Measurements from ENCODE around the gene WWOX. TPM values are rescaled to one million over a fixed set of nuclear protein-coding genes. Genes with fewer than 3 reads are reported as not detected.

WWOX gene
- total and polyA plus RNA-seq, 2 donors (not counting 1 experiment from before 2014, with no cell fraction given), result 10.5 to 42.3 TPM

GRCh38 chr16:78163772-78164670, 64.6 kb downstream of the WWOX start:
- H3K27ac Mint-ChIP-seq, result no peak overlapping the region
- H3K27me3 ChIP-seq (replicated peaks in 1 of 4; ENCODE audit: control extremely low read depth in 1 of 4, control insufficient read depth in 3 of 4, insufficient read depth in 4 of 4, low read length in 3 of 4), result no peaks in the 10 kb centered on the region
- 95% methylated on average over 3 of the region's 12 CpGs for WGBS (ENCODE audit: insufficient coverage)
- ChIA-PET POLR2A (no interaction called here), CTCF (no interaction called here)
- H3K27me3 Mint-ChIP-seq, result no peaks in the 10 kb centered on the region
- no peak overlapping the region for H2AFZ ChIP-seq (ENCODE audit: insufficient read depth, low read depth, low read length, poor library complexity, severe bottlenecking)
- TF ChIP-seq EZH2 (IDR thresholded peaks at IDR 0.05; ENCODE audit: borderline replicate concordance, insufficient read depth, low read depth, low read length, poor library complexity, severe bottlenecking), result no peak
- TF ChIP-seq, protein P1, sequence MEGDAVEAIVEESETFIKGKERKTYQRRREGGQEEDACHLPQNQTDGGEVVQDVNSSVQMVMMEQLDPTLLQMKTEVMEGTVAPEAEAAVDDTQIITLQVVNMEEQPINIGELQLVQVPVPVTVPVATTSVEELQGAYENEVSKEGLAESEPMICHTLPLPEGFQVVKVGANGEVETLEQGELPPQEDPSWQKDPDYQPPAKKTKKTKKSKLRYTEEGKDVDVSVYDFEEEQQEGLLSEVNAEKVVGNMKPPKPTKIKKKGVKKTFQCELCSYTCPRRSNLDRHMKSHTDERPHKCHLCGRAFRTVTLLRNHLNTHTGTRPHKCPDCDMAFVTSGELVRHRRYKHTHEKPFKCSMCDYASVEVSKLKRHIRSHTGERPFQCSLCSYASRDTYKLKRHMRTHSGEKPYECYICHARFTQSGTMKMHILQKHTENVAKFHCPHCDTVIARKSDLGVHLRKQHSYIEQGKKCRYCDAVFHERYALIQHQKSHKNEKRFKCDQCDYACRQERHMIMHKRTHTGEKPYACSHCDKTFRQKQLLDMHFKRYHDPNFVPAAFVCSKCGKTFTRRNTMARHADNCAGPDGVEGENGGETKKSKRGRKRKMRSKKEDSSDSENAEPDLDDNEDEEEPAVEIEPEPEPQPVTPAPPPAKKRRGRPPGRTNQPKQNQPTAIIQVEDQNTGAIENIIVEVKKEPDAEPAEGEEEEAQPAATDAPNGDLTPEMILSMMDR (IDR thresholded peaks at IDR 0.05), result no peak
- intact Hi-C loops (cut with micrococcal nuclease), result no loop called here
- peaks cover 8% of the 10 kb centered on the region for H3K9me3 Mint-ChIP-seq (ENCODE audit: insufficient read depth)
- H3K36me3 ChIP-seq (replicated peaks in 1 of 2; ENCODE audit: control extremely low read depth in 1 of 2, control insufficient read depth in 1 of 2, extremely low read depth in 1 of 2, insufficient read depth in 2 of 2, low read length in 1 of 2), result peaks cover 0 to 2% of the 10 kb centered on the region in 2 experiments
- no peak overlapping the region for H3K4me3 ChIP-seq (ENCODE audit: control extremely low read depth in 1 of 5, extremely low read depth in 1 of 5, insufficient read depth in 1 of 5, low read depth in 2 of 5, low read length in 4 of 5)
- H3K9me3 ChIP-seq (ENCODE audit: control extremely low read depth in 1 of 3, control insufficient read depth in 2 of 3, insufficient read depth in 1 of 3, low read length in 2 of 3), result peaks cover 2 to 9% (median 3%) of the 10 kb centered on the region in 3 donors
- ATAC-seq (ENCODE audit: low read depth), result no peak
- no peaks in the 10 kb centered on the region for H4K20me1 ChIP-seq (ENCODE audit: control insufficient read depth, insufficient read depth, low read length, poor library complexity, severe bottlenecking)
- H3K4me1 Mint-ChIP-seq, result no peaks in the 10 kb centered on the region
- H3K4me3 Mint-ChIP-seq, result no peak overlapping the region
- H3K9ac ChIP-seq (ENCODE audit: low read length), result no peak overlapping the region
- H3K4me1 ChIP-seq (ENCODE audit: control insufficient read depth in 2 of 2, insufficient read depth in 2 of 2, low read length in 2 of 2), result no peaks in the 10 kb centered on the region
- no peak overlapping the region for H3K4me2 ChIP-seq (replicated peaks; ENCODE audit: low read depth, low read length, poor library complexity, severe bottlenecking)
- H3K79me2 ChIP-seq (ENCODE audit: control insufficient read depth, insufficient read depth, low read length), result no peaks in the 10 kb centered on the region
- no peak overlapping the region for H3K27ac ChIP-seq (ENCODE audit: low read length in 2 of 2)
- no peak for DNase-seq

GRCh38 chr16:78170494-78170933, 71.1 kb downstream of the WWOX start:
- no peaks in the 10 kb centered on the region for H3K4me1 ChIP-seq (ENCODE audit: control insufficient read depth in 2 of 2, insufficient read depth in 2 of 2, low read length in 2 of 2)
- ATAC-seq (ENCODE audit: low read depth) (no peak), DNase-seq (no peak)
- WGBS (ENCODE audit: insufficient coverage), result 100% methylated on average over 2 of the region's 2 CpGs
- peaks cover 0 to 2% of the 10 kb centered on the region in 2 experiments for H3K36me3 ChIP-seq (replicated peaks in 1 of 2; ENCODE audit: control extremely low read depth in 1 of 2, control insufficient read depth in 1 of 2, extremely low read depth in 1 of 2, insufficient read depth in 2 of 2, low read length in 1 of 2)
- Mint-ChIP-seq H3K9me3 (ENCODE audit: insufficient read depth) (peaks cover 5% of the 10 kb centered on the region), H3K27me3 (no peaks in the 10 kb centered on the region), H3K4me1 (no peaks in the 10 kb centered on the region), H3K27ac (no peak overlapping the region), H3K4me3 (no peak overlapping the region)
- H3K79me2 ChIP-seq (ENCODE audit: control insufficient read depth, insufficient read depth, low read length), result no peaks in the 10 kb centered on the region
- H3K9me3 ChIP-seq (ENCODE audit: control extremely low read depth in 1 of 3, control insufficient read depth in 2 of 3, insufficient read depth in 1 of 3, low read length in 2 of 3), result peaks cover 0 to 3% (median 2%) of the 10 kb centered on the region in 3 donors
- no peak overlapping the region for H3K4me3 ChIP-seq (ENCODE audit: control extremely low read depth in 1 of 5, extremely low read depth in 1 of 5, insufficient read depth in 1 of 5, low read depth in 2 of 5, low read length in 4 of 5)
- H4K20me1 ChIP-seq (ENCODE audit: control insufficient read depth, insufficient read depth, low read length, poor library complexity, severe bottlenecking), result no peaks in the 10 kb centered on the region
- H3K27me3 ChIP-seq (replicated peaks in 1 of 4; ENCODE audit: control extremely low read depth in 1 of 4, control insufficient read depth in 3 of 4, insufficient read depth in 4 of 4, low read length in 3 of 4), result no peaks in the 10 kb centered on the region
- H3K9ac ChIP-seq (ENCODE audit: low read length), result no peak overlapping the region
- H3K4me2 ChIP-seq (replicated peaks; ENCODE audit: low read depth, low read length, poor library complexity, severe bottlenecking), result no peak overlapping the region
- no peak overlapping the region for H2AFZ ChIP-seq (ENCODE audit: insufficient read depth, low read depth, low read length, poor library complexity, severe bottlenecking)
- no peak for TF ChIP-seq EZH2 (IDR thresholded peaks at IDR 0.05; ENCODE audit: borderline replicate concordance, insufficient read depth, low read depth, low read length, poor library complexity, severe bottlenecking)
- TF ChIP-seq, protein P1 (IDR thresholded peaks at IDR 0.05), result no peak
- CTCF ChIA-PET, result no interaction called here
- intact Hi-C loops (cut with micrococcal nuclease), result no loop called here
- no peak overlapping the region for H3K27ac ChIP-seq (ENCODE audit: low read length in 2 of 2)
- POLR2A ChIA-PET, result no interaction called here
